K562 (cell line): ENCODE measurements around the gene MEX3A. TPM values are rescaled to one million over a fixed set of nuclear protein-coding genes. Genes with fewer than 3 reads are reported as not detected.

ENCODE experiments used
- AFF4 ChIP-seq: sonication (generic); formaldehyde crosslinking; IDR thresholded peaks from 2 replicates; pipeline ENCODE4 v1.8.0; 2023; ENCODE audit warnings: mild to moderate bottlenecking, missing genetic modification reagents
- ARID1B ChIP-seq: fragments of 450-650 bp; IDR thresholded peaks from 2 replicates; pipeline ENCODE4 v1.6.1; 2016; ENCODE audit warnings: antibody characterized with exemption, mild to moderate bottlenecking, inconsistent platforms
- CBX8 ChIP-seq: fragments of 200-600 bp; sonication (generic); IDR thresholded peaks from 2 replicates; pipeline ENCODE4 v1.6.1; 2012; ENCODE audit warnings: borderline replicate concordance, mixed run types, low read depth, mild to moderate bottlenecking, moderate library complexity, mixed read lengths, low read length, control low read depth, inconsistent platforms; ENCODE audit not compliant: poor library complexity, severe bottlenecking; ENCODE audit errors: extremely low read depth
- CHD2 ChIP-seq: IDR thresholded peaks from 2 replicates; pipeline ENCODE4 v1.6.1; 2011; ENCODE audit warnings: low read depth, low read length
- E2F6 ChIP-seq, 2 experiments: IDR thresholded peaks; 2 replicates each; pipeline ENCODE4 v1.6.1; 2011; ENCODE audit warnings: borderline replicate concordance in 1 of 2, control low read depth in 1 of 2, low read depth in 1 of 2, low read length in 1 of 2, mild to moderate bottlenecking in 1 of 2, mixed read lengths in 1 of 2, moderate library complexity in 1 of 2; ENCODE audit not compliant: insufficient read depth in 1 of 2, insufficient read length in 1 of 2, poor library complexity in 1 of 2, severe bottlenecking in 1 of 2; ENCODE audit errors: extremely low read depth in 1 of 2
- GTF2A2 ChIP-seq: IDR thresholded peaks from 2 replicates; pipeline ENCODE4 v1.6.1; 2016; ENCODE audit warnings: mild to moderate bottlenecking, missing genetic modification characterization, missing compliant biosample characterization
- MCM7 ChIP-seq, 2 experiments: fragments of 450-650 bp; IDR thresholded peaks; 2 replicates each; pipeline ENCODE4 v1.6.1; 2016 to 2018
- MEF2D ChIP-seq: conservative IDR thresholded peaks from 2 replicates; pipeline ENCODE4 v1.6.1; 2016; ENCODE audit warnings: low read depth, missing genetic modification characterization, missing compliant biosample characterization
- MEIS2 ChIP-seq: fragments of 450-650 bp; IDR thresholded peaks from 2 replicates; pipeline ENCODE4 v1.6.1; 2014; ENCODE audit warnings: mild to moderate bottlenecking; ENCODE audit not compliant: partially characterized antibody
- MTA3 ChIP-seq: fragments of 450-650 bp; formaldehyde crosslinking; IDR thresholded peaks from 2 replicates; pipeline ENCODE4 v1.6.1; 2017; ENCODE audit warnings: mild to moderate bottlenecking, borderline replicate concordance
- NFIC ChIP-seq: fragments of 450-650 bp; IDR thresholded peaks from 2 replicates; pipeline ENCODE4 v1.6.1; 2017; ENCODE audit warnings: mild to moderate bottlenecking, inconsistent platforms
- RAD51 ChIP-seq: fragments of 450-650 bp; IDR thresholded peaks from 2 replicates; pipeline ENCODE4 v1.7.1; 2016; ENCODE audit warnings: low read depth, mild to moderate bottlenecking, borderline replicate concordance
- SMC3 ChIP-seq: conservative IDR thresholded peaks from 2 replicates; pipeline ENCODE4 v1.6.1; 2011; ENCODE audit warnings: low read depth, low read length, improper control_type of control experiment; ENCODE audit not compliant: insufficient read depth
- SREBF2 ChIP-seq: sonication (generic); formaldehyde crosslinking; IDR thresholded peaks from 2 replicates; pipeline ENCODE4 v1.4.0; 2020; ENCODE audit warnings: mild to moderate bottlenecking, missing genetic modification reagents
- TAF9B ChIP-seq: fragments of 450-650 bp; IDR thresholded peaks from 2 replicates; pipeline ENCODE4 v1.6.1; 2018; ENCODE audit warnings: mild to moderate bottlenecking; ENCODE audit not compliant: partially characterized antibody
- TBL1XR1 ChIP-seq, 2 experiments: IDR thresholded peaks; 2 replicates each; pipeline ENCODE4 v1.6.1; 2012; ENCODE audit warnings: improper control_type of control experiment in 2 of 2, low read length in 2 of 2, mild to moderate bottlenecking in 1 of 2
- THAP7 ChIP-seq: fragments of 250-450 bp; sonication (Bioruptor Pico); IDR thresholded peaks from 2 replicates; pipeline ENCODE4 v1.5.0; 2021
- TRIM28 ChIP-seq: fragments of 450-650 bp; IDR thresholded peaks from 2 replicates; pipeline ENCODE4 v1.6.1; 2017
- U2AF1 ChIP-seq: fragments of 200-400 bp; formaldehyde crosslinking; optimal IDR thresholded peaks from 2 replicates; pipeline ENCODE3; 2017; ENCODE audit warnings: mild to moderate bottlenecking, low read depth, low read length, moderate library complexity
- ZNF253 ChIP-seq: fragments of 250-450 bp; sonication (Bioruptor Pico); conservative IDR thresholded peaks from 2 replicates; pipeline ENCODE4 v1.6.1; 2021; ENCODE audit warnings: mild to moderate bottlenecking
- ZNF764 ChIP-seq: fragments of 250-450 bp; sonication (Bioruptor Pico); IDR thresholded peaks from 2 replicates; pipeline ENCODE4 v1.4.0; 2020; ENCODE audit warnings: low read depth, mild to moderate bottlenecking, moderate library complexity
- ZNF77 ChIP-seq: fragments of 250-450 bp; sonication (Bioruptor Pico); IDR thresholded peaks from 2 replicates; pipeline ENCODE4 v1.5.0; 2020
- ZNF778 ChIP-seq: fragments of 450-650 bp; formaldehyde crosslinking; IDR thresholded peaks from 2 replicates; pipeline ENCODE4 v1.4.0; 2020; ENCODE audit warnings: mild to moderate bottlenecking, moderate library complexity
- polyA plus RNA-seq, 8 experiments: library from polyadenylated mRNA; depleted of rRNA in 4 of 8; stranded (reverse) in 5 of 8; unstranded in 3 of 8; fragments of >200 nt; fragmentation: Nextera tagmentation in 2 of 8; fragmentation: Illumina TruSeq in 1 of 8; extraction: Ambion mirVana in 2 of 8; extraction: Trizol in 1 of 8; gene quantifications; 2 replicates each; pipeline versions ENCODE4 v1.2.1 to v1.2.3, GENCODE V29; 2011 to 2014; ENCODE audit warnings: inconsistent platforms in 1 of 8, missing spikeins in 1 of 8
- total RNA-seq, 7 experiments: library from RNA; depleted of rRNA in 6 of 7; stranded (reverse); fragments of >200 nt in 6 of 7; fragmentation: Illumina TruSeq in 2 of 7; extraction: Trizol in 2 of 7; gene quantifications; 2 replicates each; pipeline versions ENCODE4 v1.2.1 to v1.2.3, GENCODE V29; 2011 to 2021; ENCODE audit warnings: low replicate concordance in 1 of 7

Gene MEX3A
- total and polyA plus RNA-seq, 9 of the 15 experiments (the other 6 are each of a cell fraction or from before 2014, with no cell fraction given) = 0.36 to 13.7 (median 5.2) TPM

- no peak for TF ChIP-seq CBX8
- peak in 1 of 2 experiments; percentile 64; a peak in 2 of 4 replicates for TF ChIP-seq TBL1XR1 (IDR thresholded peaks at IDR 0.05; ENCODE audit: low read length in 2 of 2)
- 0 out of 2 replicates have a peak, but pooled peaks have one; percentile 1 for TF ChIP-seq AFF4 (CRISPR knock-in tag)
- TF ChIP-seq TRIM28 = no peak
- TF ChIP-seq NFIC = 0 out of 2 replicates have a peak, but pooled peaks have one; percentile 19
- no peak for TF ChIP-seq SREBF2 (CRISPR knock-in tag)
- peak; percentile 59 to 76 for TF ChIP-seq E2F6 (IDR thresholded peaks at IDR 0.05; ENCODE audit: borderline replicate concordance in 1 of 2, extremely low read depth in 1 of 2, insufficient read depth in 1 of 2, insufficient read length in 1 of 2, low read depth in 1 of 2, low read length in 1 of 2, poor library complexity in 1 of 2, severe bottlenecking in 1 of 2)
- TF ChIP-seq GTF2A2 (tag) = no peak
- peak; percentile 97 for TF ChIP-seq MTA3
- TF ChIP-seq U2AF1 = no peak
- no peak for TF ChIP-seq ZNF253 (CRISPR knock-in tag)
- TF ChIP-seq RAD51 = 0 out of 2 replicates have a peak, but pooled peaks have one; percentile 24
- no peak for TF ChIP-seq ARID1B
- no peak for TF ChIP-seq SMC3
- TF ChIP-seq ZNF764 (CRISPR knock-in tag) = 0 out of 2 replicates have a peak, but pooled peaks have one; percentile 5
- 0 out of 2 replicates have a peak, but pooled peaks have one; percentile 16 for TF ChIP-seq THAP7 (CRISPR knock-in tag)
- no peak for TF ChIP-seq MEIS2
- no peak for TF ChIP-seq MCM7 (IDR thresholded peaks at IDR 0.05)
- no peak for TF ChIP-seq ZNF77
- TF ChIP-seq TAF9B = no peak
- TF ChIP-seq CHD2 = peak; percentile 84
- no peak for TF ChIP-seq MEF2D
- TF ChIP-seq ZNF778 (CRISPR knock-in tag) = no peak
Measured at GRCh38 chr1:156054500-156055280, 27.6 kb downstream of the MEX3A start, which contains the start of gene LAMTOR2 (continued).
